Activated CD4-positive, alpha-beta T cell treated with anti-CD3 and anti-CD28 coated beads for 36 hours (primary cell): Measurements from ENCODE around the gene ERC2. TPM values are rescaled to one million over a fixed set of nuclear protein-coding genes. Genes with fewer than 3 reads are reported as not detected.

Experiments
- ATAC-seq: fragments of 200-7000 bp; cut with Tn5 transposase; one replicate; pipeline ENCODE4 v1.10.0; 2021; ENCODE audit warnings: mild to moderate bottlenecking, moderate library complexity
- CTCF ChIA-PET: fragments of 350-600 bp; sonication (Branson Sonifier 250); formaldehyde crosslinking; loops from one replicate; lab custom pipeline; 2021; ENCODE audit warnings: antibody characterized with exemption; lab: Charles Lee
- POLR2A ChIA-PET: fragments of 350-600 bp; sonication (Branson Sonifier 250); formaldehyde crosslinking; loops from one replicate; lab custom pipeline; 2021; ENCODE audit warnings: antibody characterized with exemption, inconsistent platforms; lab: Charles Lee
- DNase-seq: peaks from one replicate; pipeline ENCODE4 v3.0.0-alpha.2; 2020
- H3K27ac Mint-ChIP-seq: one replicate; pipeline ENCODE4 v1.8.0; 2021; ENCODE audit warnings: mixed read lengths
- H3K27me3 Mint-ChIP-seq: one replicate; pipeline ENCODE4 v1.8.0; 2021; ENCODE audit warnings: mixed read lengths
- H3K36me3 Mint-ChIP-seq: one replicate; pipeline ENCODE4 v1.8.0; 2021; ENCODE audit warnings: low read depth, mixed read lengths
- H3K4me1 Mint-ChIP-seq: one replicate; pipeline ENCODE4 v1.8.0; 2021; ENCODE audit warnings: mixed read lengths
- H3K4me3 Mint-ChIP-seq: one replicate; pipeline ENCODE4 v1.8.0; 2021; ENCODE audit warnings: mild to moderate bottlenecking, moderate library complexity, mixed read lengths
- H3K9me3 Mint-ChIP-seq: one replicate; pipeline ENCODE4 v1.8.0; 2021; ENCODE audit warnings: low read depth, mixed read lengths
- intact Hi-C, 2 experiments: fragments of 100-400 bp; cut with DNase I in 1 of 2; cut with micrococcal nuclease in 1 of 2; formaldehyde crosslinking; loops; one replicate each; pipeline versions ENCODE4 v1.14.2 to v1.15.1; 2022 to 2024; cut with DNase I, micrococcal nuclease
- total RNA-seq, 2 experiments: library from RNA; stranded (reverse); gene quantifications; one replicate each; pipeline ENCODE4 v1.2.3, GENCODE V29; 2021

Gene ERC2
- total RNA-seq, 2 experiments from 2014 or later: not detected

DNA sequence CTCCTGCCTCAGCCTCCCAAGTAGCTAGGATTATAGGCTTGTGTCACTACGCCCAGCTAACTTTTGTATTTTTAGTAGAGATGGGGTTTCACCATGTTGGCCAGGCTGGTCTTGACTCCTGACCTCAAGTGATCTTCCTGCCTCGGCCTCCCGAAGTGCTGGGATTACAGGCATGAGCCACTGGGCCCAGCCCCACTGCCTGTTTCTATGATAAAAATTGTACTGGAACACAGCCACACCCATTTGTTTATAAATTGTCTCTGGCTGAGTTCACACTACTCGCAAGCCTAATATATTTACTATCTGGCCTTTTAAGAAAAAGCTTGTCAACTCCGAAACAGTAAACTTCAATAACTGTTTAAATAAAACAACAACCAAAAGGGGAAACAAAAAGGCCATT lies 671.7 kb downstream of the ERC2 start:
- intact Hi-C loops: no loop called here
- POLR2A ChIA-PET: no interaction called here
- DNase-seq (no peak), ATAC-seq (no peak)
- H3K4me1 Mint-ChIP-seq: no peaks in the 10 kb centered on the region
- CTCF ChIA-PET: interaction anchor here (0.6 kb wide), 1 partner anchor 272 kb away, joined by 3 read pairs; no protein-coding TSS in a partner anchor
- H3K27me3 Mint-ChIP-seq: no peaks in the 10 kb centered on the region
- H3K27ac Mint-ChIP-seq: no peak overlapping the region
- peaks cover 2% of the 10 kb centered on the region for H3K9me3 Mint-ChIP-seq
- H3K36me3 Mint-ChIP-seq: no peaks in the 10 kb centered on the region
- H3K4me3 Mint-ChIP-seq: no peak overlapping the region

- H3K27me3 Mint-ChIP-seq: no peaks in the 10 kb centered on the region
- intact Hi-C loops: no loop called here
- no peak overlapping the region for H3K27ac Mint-ChIP-seq
- H3K9me3 Mint-ChIP-seq: peaks cover 2% of the 10 kb centered on the region
- ChIA-PET CTCF (no interaction called here), POLR2A (no interaction called here)
- no peaks in the 10 kb centered on the region for H3K36me3 Mint-ChIP-seq
- no peaks in the 10 kb centered on the region for H3K4me1 Mint-ChIP-seq
- DNase-seq (no peak), ATAC-seq (no peak)
- no peak overlapping the region for H3K4me3 Mint-ChIP-seq
Measured at GRCh38 chr3:55795746-55796145, 672.5 kb downstream of the ERC2 start.

GRCh38 chr3:55795296-55795695 lies 673.0 kb downstream of the ERC2 start:
- ChIA-PET POLR2A (no interaction called here), CTCF (no interaction called here)
- H3K27ac Mint-ChIP-seq: no peak overlapping the region
- no peak for ATAC-seq
- no peaks in the 10 kb centered on the region for H3K36me3 Mint-ChIP-seq
- H3K27me3 Mint-ChIP-seq: no peaks in the 10 kb centered on the region
- no peak overlapping the region for H3K4me3 Mint-ChIP-seq
- DNase-seq: no peak
- H3K9me3 Mint-ChIP-seq: peaks cover 2% of the 10 kb centered on the region
- intact Hi-C loops: no loop called here
- H3K4me1 Mint-ChIP-seq: no peaks in the 10 kb centered on the region

DNA sequence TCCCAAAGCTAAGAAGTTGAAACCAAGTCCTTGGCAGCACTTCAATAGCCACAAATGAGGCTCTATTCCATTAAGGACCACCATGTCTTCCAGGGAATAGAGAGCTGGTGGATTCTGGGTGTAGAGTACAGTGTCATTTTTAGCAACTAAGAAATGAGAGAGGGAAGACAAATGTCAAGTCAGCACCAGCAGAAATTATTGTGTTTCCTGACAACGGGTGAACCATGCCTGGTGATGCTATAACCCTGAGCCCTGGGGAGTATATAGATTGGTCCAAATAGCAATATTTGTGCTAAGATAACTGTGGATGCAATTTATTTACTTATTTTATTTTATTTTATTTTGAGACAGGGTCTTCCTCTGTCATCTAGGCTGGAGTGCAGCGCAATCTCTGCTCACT lies 675.5 kb downstream of the ERC2 start:
- no peak for DNase-seq
- no peaks in the 10 kb centered on the region for H3K9me3 Mint-ChIP-seq
- no peaks in the 10 kb centered on the region for H3K4me1 Mint-ChIP-seq
- H3K27me3 Mint-ChIP-seq: no peaks in the 10 kb centered on the region
- no peaks in the 10 kb centered on the region for H3K36me3 Mint-ChIP-seq
- POLR2A ChIA-PET: no interaction called here
- ATAC-seq: no peak
- no peak overlapping the region for H3K27ac Mint-ChIP-seq
- H3K4me3 Mint-ChIP-seq: no peak overlapping the region
- intact Hi-C loops: no loop called here
- CTCF ChIA-PET: no interaction called here

DNA sequence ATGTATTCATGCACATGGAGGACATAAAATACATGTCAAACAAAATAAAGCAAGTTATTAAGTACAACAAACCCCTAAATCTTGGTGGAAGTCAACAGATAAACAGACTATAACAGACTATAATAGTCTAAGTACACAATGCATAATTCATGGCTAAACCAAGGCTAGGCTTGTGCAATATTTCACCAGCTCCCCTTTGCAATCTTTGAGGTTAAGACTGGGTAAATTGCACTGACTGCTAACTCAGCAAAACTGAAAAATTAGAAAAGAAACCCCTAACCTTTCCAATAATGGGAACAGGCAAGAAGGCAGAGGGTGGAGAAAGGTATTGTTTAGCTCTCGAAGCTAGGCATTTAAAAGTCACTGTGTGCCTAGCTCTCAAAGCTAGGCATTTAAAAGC lies 676.3 kb downstream of the ERC2 start:
- no peak overlapping the region for H3K4me3 Mint-ChIP-seq

GRCh38 chr3:55790596-55791350 lies 677.5 kb downstream of the ERC2 start:
- no peaks in the 10 kb centered on the region for H3K36me3 Mint-ChIP-seq

More for the DNA sequence above, 676.3 kb downstream of the ERC2 start:
- no peak for DNase-seq
- ATAC-seq: no peak
- CTCF ChIA-PET: no interaction called here
- no peak overlapping the region for H3K27ac Mint-ChIP-seq
- no peaks in the 10 kb centered on the region for H3K9me3 Mint-ChIP-seq
- intact Hi-C loops: no loop called here
- no peaks in the 10 kb centered on the region for H3K27me3 Mint-ChIP-seq
- no peaks in the 10 kb centered on the region for H3K36me3 Mint-ChIP-seq
- H3K4me1 Mint-ChIP-seq: no peaks in the 10 kb centered on the region
- POLR2A ChIA-PET: no interaction called here

DNA sequence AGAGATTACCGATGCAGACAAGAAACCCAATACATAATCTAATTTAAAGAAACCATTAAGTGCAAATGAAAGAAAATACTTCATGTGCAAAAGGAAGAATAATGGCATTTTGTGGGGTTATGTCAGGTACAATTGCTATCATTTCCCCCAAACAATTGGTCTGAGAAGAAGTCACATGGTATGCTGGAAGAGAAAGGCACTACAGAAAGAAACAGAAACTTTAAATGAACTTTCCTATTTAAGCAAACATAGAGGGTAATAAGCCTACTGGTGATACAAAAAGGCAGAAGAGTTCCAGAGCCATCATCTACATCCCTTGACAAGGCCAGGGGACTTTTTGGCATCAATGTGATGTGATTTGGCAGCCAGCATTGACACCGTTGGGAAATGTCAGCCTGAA lies 678.8 kb downstream of the ERC2 start:
- no peaks in the 10 kb centered on the region for H3K4me1 Mint-ChIP-seq
- ChIA-PET POLR2A (no interaction called here), CTCF (no interaction called here)
- no peaks in the 10 kb centered on the region for H3K9me3 Mint-ChIP-seq
- H3K27me3 Mint-ChIP-seq: no peaks in the 10 kb centered on the region
- no peak overlapping the region for H3K27ac Mint-ChIP-seq
- ATAC-seq: no peak
- intact Hi-C loops: no loop called here
- DNase-seq: no peak
- no peaks in the 10 kb centered on the region for H3K36me3 Mint-ChIP-seq
- H3K4me3 Mint-ChIP-seq: no peak overlapping the region

More at GRCh38 chr3:55790596-55791350, 677.5 kb downstream of the ERC2 start:
- POLR2A ChIA-PET: no interaction called here
- Mint-ChIP-seq H3K4me3 (no peak overlapping the region), H3K4me1 (no peaks in the 10 kb centered on the region), H3K9me3 (no peaks in the 10 kb centered on the region), H3K27ac (no peak overlapping the region), H3K27me3 (no peaks in the 10 kb centered on the region)
- DNase-seq (no peak), ATAC-seq (no peak)
- CTCF ChIA-PET: no interaction called here
- intact Hi-C loops: no loop called here

GRCh38 chr3:55782807-55783206 lies 685.5 kb downstream of the ERC2 start:
- Mint-ChIP-seq H3K4me3 (no peak overlapping the region), H3K9me3 (no peaks in the 10 kb centered on the region), H3K36me3 (no peaks in the 10 kb centered on the region), H3K4me1 (no peaks in the 10 kb centered on the region), H3K27ac (no peak overlapping the region), H3K27me3 (peaks cover 3% of the 10 kb centered on the region)
- intact Hi-C loops: no loop called here
- ChIA-PET CTCF (no interaction called here), POLR2A (interaction anchor here (0.6 kb wide), 1 partner anchor 543 kb away, joined by 3 read pairs; no protein-coding TSS in a partner anchor)
- DNase-seq (no peak), ATAC-seq (no peak)

DNA sequence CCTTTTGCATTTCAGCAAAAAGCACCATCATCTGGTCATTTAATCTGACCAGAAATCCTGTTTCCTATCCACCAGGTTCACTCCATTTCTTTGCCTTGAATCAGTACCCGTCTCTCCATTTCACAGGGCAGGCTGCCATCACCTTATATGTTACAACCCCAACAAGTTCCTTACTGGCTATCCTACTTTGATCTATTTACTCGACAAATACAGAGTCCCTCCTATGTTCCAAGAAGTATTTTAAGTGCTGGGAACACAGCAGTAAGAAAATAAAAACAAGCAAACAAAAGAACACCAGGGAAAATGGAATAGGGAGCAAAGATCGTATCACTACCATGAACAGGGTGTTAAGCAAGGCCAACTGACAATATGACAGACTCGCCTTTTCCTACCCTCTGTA lies 685.9 kb downstream of the ERC2 start:
- no peak overlapping the region for H3K27ac Mint-ChIP-seq
- H3K9me3 Mint-ChIP-seq: no peaks in the 10 kb centered on the region
- DNase-seq: no peak
- no peaks in the 10 kb centered on the region for H3K36me3 Mint-ChIP-seq
- intact Hi-C loops: no loop called here
- ChIA-PET CTCF (no interaction called here), POLR2A (interaction anchor here (0.6 kb wide), 1 partner anchor 542 kb away, joined by 3 read pairs; no protein-coding TSS in a partner anchor)
- ATAC-seq: no peak
- H3K27me3 Mint-ChIP-seq: peaks cover 3% of the 10 kb centered on the region
- no peaks in the 10 kb centered on the region for H3K4me1 Mint-ChIP-seq
- H3K4me3 Mint-ChIP-seq: no peak overlapping the region

- Mint-ChIP-seq H3K27me3 (peaks cover 9% of the 10 kb centered on the region), H3K9me3 (no peaks in the 10 kb centered on the region), H3K36me3 (no peaks in the 10 kb centered on the region), H3K4me3 (no peak overlapping the region), H3K4me1 (no peaks in the 10 kb centered on the region), H3K27ac (no peak overlapping the region)
- ATAC-seq (no peak), DNase-seq (no peak)
- intact Hi-C loops: no loop called here
- POLR2A ChIA-PET: no interaction called here
- CTCF ChIA-PET: no interaction called here
Measured at GRCh38 chr3:55780913-55781312, 687.4 kb downstream of the ERC2 start.

- Mint-ChIP-seq H3K27ac (no peak overlapping the region), H3K9me3 (no peaks in the 10 kb centered on the region), H3K27me3 (peaks cover 9% of the 10 kb centered on the region), H3K4me3 (no peak overlapping the region), H3K36me3 (no peaks in the 10 kb centered on the region), H3K4me1 (no peaks in the 10 kb centered on the region)
- no peak for ATAC-seq
- no peak for DNase-seq
- POLR2A ChIA-PET: no interaction called here
- intact Hi-C loops: no loop called here
- CTCF ChIA-PET: no interaction called here
Measured at GRCh38 chr3:55779543-55779942, 688.7 kb downstream of the ERC2 start.

DNA sequence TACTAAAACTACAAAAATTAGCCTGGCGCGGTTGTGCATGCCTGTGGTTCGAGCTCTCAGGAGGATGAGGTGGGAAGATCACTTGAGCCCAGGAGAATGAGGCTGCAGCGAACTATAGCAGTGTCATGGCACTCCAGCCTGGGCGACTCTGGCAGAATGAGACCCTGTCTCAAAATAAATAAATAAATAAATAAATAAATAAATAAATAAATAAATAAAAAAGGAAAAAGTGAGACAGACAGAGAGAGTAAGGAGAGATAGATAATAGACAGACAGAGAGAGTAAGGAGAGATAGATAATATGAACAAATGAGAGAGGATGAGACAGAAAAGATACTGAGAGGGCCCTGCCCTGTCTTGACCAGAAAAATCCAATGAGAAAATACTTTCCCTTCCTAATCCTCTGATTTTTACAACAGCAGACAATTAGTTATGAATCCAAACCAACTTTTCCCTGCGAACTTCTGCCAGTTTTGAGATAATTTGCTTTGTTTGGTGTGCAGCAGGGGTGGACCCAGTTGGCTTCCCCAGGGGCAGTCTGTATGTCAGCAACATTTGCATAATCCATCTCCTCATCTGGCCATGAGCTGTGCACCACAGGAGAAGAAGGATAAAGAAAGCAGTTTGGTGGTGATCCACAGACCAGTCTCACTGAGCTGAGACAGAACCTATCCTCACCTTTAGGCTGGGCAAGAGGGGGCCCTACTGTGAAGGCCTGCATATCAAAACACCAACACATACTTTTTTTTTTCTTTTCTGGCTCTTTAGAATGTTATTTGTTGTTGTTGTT lies 692.7 kb downstream of the ERC2 start:
- Mint-ChIP-seq H3K27me3 (peaks cover 9% of the 10 kb centered on the region), H3K4me1 (no peaks in the 10 kb centered on the region), H3K9me3 (no peaks in the 10 kb centered on the region), H3K27ac (no peak overlapping the region), H3K36me3 (no peaks in the 10 kb centered on the region), H3K4me3 (no peak overlapping the region)
- ChIA-PET POLR2A (no interaction called here), CTCF (no interaction called here)
- DNase-seq: no peak
- ATAC-seq: no peak
- intact Hi-C loops: no loop called here
